Activated CD8-positive, alpha-beta memory T cell treated with anti-CD3 and anti-CD28 coated beads for 36 hours (primary cell): ENCODE measurements around the gene UBE2A. TPM values are rescaled to one million over a fixed set of nuclear protein-coding genes. Genes with fewer than 3 reads are reported as not detected.

Experiments
- CTCF ChIA-PET: fragments of 350-600 bp; sonication (Branson Sonifier 250); formaldehyde crosslinking; loops from one replicate; lab custom pipeline; 2021; ENCODE audit warnings: antibody characterized with exemption; lab: Charles Lee
- POLR2A ChIA-PET: fragments of 350-600 bp; sonication (Branson Sonifier 250); formaldehyde crosslinking; loops from one replicate; lab custom pipeline; 2021; ENCODE audit warnings: antibody characterized with exemption; lab: Charles Lee
- total RNA-seq, 2 experiments: library from RNA; stranded (reverse); gene quantifications; one replicate each; pipeline ENCODE4 v1.2.3, GENCODE V29; 2021

Gene UBE2A
- total RNA-seq, 2 experiments from 2014 or later: 62.3 to 66.6 TPM

DNA sequence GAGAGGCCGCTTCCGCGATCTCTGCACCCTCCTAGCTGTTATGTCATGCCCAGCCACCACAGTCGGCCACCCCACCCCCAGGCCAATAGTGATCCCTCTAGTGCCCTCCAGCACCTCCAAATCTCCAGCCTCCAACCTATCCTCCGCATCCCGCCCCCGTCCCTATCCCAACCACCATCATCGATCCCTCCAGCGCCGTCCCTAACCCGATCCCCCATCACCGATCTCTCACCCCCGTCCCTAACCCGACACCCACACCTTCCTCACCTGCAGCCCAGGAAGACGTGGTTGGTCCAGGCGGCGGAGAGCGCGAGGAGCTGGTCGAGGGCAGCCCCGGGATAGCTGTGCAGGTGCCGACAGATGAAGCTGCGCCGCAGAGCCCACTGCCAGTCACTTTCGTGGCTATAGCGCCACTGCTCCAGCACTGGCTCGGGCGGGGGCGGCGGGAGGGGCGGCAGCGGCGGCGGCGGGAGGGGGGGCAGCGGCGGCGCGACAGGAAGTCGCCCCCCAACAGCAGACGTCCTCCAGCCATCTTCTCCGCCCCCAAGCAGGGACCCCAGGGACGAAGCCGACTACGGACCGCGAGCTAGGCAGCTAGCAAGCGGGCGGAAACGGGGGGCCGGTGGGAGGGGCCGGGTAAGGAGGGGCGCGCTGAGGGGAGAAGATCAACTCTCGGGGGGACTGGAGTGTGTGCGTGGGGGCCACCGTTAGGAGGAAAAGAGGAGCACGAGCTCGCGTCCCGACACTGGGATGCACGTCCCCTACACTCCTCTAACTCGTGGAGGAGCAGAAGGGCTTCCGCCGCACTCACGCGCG lies 31.3 kb downstream of the UBE2A start:
- ChIA-PET CTCF (interaction anchor here (0.7 to 1.5 kb wide), 2 partner anchors 11 to 124 kb away, joined by 3 to 9 read pairs; no protein-coding TSS in a partner anchor), POLR2A (interaction anchor here (0.6 to 1.6 kb wide), 9 partner anchors 11 to 87 kb away, joined by 3 to 15 read pairs (median 4); partner anchors contain the start of genes SEPTIN6 and UBE2A)

GRCh38 chrX:119606280-119607017 lies 32.1 kb downstream of the UBE2A start, which contains the start of gene NKRF:
Gene NKRF (minus strand): TSS chrX:119606424.
- ChIA-PET POLR2A (interaction anchor here (0.6 to 1.6 kb wide), 9 partner anchors 10 to 137 kb away, joined by 3 to 15 read pairs (median 4); partner anchors contain the start of genes SEPTIN6 and UBE2A), CTCF (no interaction called here)

DNA sequence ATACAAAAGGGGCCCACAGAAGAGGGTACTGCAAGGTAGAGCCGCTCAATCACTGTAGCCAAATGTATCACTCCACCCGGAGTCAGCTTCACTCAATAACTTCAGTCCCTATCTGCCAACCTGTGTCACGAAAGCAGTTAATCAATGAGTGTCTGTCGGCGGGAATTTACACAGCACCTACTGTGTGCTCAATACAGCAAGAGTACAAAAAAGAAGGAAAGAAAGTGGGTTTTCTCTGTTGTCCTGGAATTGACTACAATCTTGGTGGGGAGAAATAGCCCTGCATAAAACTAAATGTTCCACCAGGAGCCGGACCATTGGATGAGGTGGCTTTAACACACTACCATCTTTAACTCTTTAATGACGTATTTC lies 32.6 kb downstream of the UBE2A start:
- POLR2A ChIA-PET: interaction anchor here (0.7 kb wide), 1 partner anchor 138 kb away, joined by 3 read pairs; no protein-coding TSS in a partner anchor

GRCh38 chrX:119614776-119615175 lies 40.4 kb downstream of the UBE2A start:
- POLR2A ChIA-PET: interaction anchor here (0.6 kb wide), 1 partner anchor 113 kb away, joined by 4 read pairs; no protein-coding TSS in a partner anchor
- CTCF ChIA-PET: interaction anchor here (1.0 kb wide), 1 partner anchor 115 kb away, joined by 3 read pairs; no protein-coding TSS in a partner anchor

More for the DNA sequence above, 32.6 kb downstream of the UBE2A start:
- CTCF ChIA-PET: no interaction called here

GRCh38 chrX:119617517-119618164 lies 43.3 kb downstream of the UBE2A start:
- ChIA-PET POLR2A (no interaction called here), CTCF (interaction anchor here (0.7 kb wide), 1 partner anchor 132 kb away, joined by 4 read pairs; no protein-coding TSS in a partner anchor)

- ChIA-PET CTCF (no interaction called here), POLR2A (no interaction called here)
Measured at GRCh38 chrX:119618439-119618838, 44.1 kb downstream of the UBE2A start.

DNA sequence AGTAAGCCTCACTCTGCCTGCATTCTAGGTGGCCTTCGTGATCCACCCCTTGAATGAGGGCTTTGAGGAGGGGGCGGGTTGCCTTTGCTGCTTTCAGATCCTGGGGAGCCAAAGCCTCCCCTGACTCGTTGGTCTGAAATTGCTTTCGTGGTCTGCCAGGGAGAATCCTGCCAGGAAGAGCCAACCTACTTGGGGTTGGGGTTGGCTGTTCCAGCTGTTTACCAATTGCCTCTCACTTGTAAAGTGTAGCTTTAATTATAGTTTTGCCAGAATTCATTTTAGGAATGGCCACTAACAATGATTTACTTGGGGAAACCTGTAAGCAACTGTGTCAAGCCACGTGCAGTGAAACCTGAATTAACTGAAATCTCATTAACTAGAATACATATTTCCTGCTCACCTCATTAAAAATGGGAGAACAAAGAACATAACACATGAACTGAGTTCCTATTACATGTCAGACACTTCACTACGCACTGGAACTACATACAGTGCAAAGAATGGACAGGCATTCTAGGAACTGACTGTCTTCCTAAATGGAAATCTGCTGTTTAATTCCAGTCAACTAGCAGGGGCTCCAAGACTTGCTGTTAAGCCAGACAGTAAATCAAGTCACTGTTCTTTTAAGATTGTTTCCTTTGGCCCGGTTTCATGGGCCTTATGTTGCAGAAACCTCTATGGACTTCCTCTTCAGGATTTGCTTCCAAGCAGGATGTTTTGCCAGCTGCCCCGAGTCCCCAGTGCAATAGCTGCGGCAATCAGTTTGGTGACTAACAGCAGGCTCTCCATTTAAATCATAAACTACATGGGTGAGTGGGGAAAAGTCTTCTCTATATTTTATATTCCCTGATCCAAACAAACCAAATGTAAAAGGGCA lies 48.2 kb downstream of the UBE2A start:
- CTCF ChIA-PET: no interaction called here
- POLR2A ChIA-PET: no interaction called here

GRCh38 chrX:119624417-119624816 lies 50.1 kb downstream of the UBE2A start:
- ChIA-PET POLR2A (no interaction called here), CTCF (no interaction called here)

DNA sequence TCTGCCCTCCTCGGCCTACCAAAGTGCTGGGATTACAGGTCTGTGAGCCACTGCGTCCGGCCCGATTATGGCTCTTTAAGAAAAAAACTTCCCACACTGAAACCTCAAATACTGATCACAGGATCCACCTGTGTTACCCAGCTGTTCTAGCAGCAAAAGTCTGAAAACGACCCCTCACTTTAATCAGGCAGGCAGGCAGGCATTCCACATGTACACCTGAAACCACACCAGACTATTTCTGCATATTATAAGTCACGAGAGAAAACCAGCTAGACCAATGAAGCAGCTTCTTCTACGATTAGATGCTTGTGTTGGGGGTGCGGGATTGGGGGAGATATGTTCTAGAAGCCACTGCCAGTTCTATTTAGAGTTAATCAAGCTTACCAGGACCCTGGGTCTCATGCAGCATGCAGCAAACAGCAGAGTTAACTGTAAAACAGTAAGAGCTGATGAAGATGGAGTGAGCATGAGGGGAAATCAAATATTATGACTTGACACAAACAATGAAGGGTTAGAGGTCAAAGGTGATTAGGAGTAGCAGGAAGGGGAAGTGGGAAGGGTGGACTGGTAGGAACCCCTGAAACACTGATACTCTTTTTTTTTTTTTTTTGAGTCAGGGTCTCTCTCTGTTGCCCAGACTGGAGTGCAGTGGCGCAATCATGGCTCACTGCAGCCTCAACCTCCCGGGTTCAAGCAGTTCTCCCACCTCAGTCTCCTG lies 50.7 kb downstream of the UBE2A start:
- ChIA-PET CTCF (no interaction called here), POLR2A (no interaction called here)

- ChIA-PET POLR2A (no interaction called here), CTCF (no interaction called here)
Measured at GRCh38 chrX:119625843-119626242, 51.5 kb downstream of the UBE2A start.

Other genes with a start within 250 kb of the UBE2A start
- gene SLC25A43, start 175.2 kb upstream of the UBE2A start, total RNA-seq: 10 to 100 TPM; 10.2 to 10.6 TPM
- gene SLC25A5, start 106.1 kb upstream of the UBE2A start, total RNA-seq: 100 to 1,000 TPM; 705 to 726 TPM
- gene STEEP1, start 9.2 kb upstream of the UBE2A start, total RNA-seq: 10 to 100 TPM; 27.8 to 28.6 TPM
- gene NKRF, start 31.9 kb downstream of the UBE2A start, total RNA-seq: 10 to 100 TPM; 28.8 to 30.4 TPM
- gene SEPTIN6, start 118.6 kb downstream of the UBE2A start, total RNA-seq: 100 to 1,000 TPM; 137 to 142 TPM
- under 1 TPM; 0.15 to 0.36 TPM for gene SOWAHD, start 184.0 kb downstream of the UBE2A start, total RNA-seq
- gene RPL39, start 217.1 kb downstream of the UBE2A start, total RNA-seq: 1,000 to 10,000 TPM; 2,287 to 2,309 TPM